Endometrial microvascular endothelial cells (primary cell): ENCODE results near the gene LMNTD1. TPM values are rescaled to one million over a fixed set of nuclear protein-coding genes. Genes with fewer than 3 reads are reported as not detected.
"Not testable (repeated sequence)": the region's sequence is repeated elsewhere in the genome, so short reads cannot be mapped to it uniquely, and the experiment has no call there.

Experiments used
- in situ Hi-C: cut with HindIII; loops from 2 replicates; pipeline ENCODE4 v1.10.0; 2017; ENCODE audit warnings: low sequenced_read_pairs, low pct_unique_long_range_greater_than_20kb; ENCODE audit errors: inconsistent ontology term
- total RNA-seq: library from RNA; depleted of rRNA; stranded (reverse); fragments of >200 nt; gene quantifications from one replicate; pipeline ENCODE4 v1.2.3, GENCODE V29; 2015; ENCODE audit errors: inconsistent ontology term

Gene LMNTD1, protein sequence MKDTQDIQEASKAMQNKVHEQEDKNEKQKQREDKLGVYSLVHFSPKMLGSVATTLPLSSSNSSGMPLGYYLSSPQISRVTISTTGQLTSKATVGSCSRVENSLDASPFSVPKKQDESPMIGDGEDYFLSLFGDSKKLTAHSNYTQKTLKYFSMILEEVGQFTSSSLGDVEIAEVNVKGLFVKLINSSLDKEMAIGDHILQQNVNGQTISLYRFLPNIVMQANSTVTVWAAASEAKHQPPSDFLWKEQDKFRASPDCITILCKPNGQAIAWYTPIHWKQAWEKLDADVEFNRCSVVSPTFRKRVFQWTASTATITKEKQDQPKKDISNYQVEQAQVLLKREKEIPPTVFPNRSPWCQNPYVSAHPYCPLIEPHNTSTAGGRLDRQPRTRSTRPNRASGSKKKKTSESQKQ
- not detected for total RNA-seq

DNA sequence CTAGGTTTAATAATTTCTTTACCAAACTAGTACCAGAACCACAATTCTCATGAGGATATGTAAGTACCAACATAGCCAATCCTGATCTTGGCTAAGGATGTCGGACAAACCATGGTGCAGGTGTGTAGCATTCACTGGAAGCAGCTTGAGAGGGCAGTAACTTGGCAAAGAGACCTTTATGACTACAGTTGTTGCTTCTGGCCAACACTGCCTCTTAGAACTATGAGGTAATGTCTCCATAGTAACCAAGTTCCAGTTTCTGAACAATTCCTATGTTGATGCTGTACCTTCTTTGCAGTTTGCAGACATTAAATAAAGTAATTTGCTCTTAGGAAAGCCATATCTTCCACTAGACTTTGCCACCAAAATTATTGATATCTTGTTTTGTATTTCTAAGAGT lies at the start of gene LMNTD1:
Gene LMNTD1 (minus strand): TSS at position 186 of the 400 bp plus-strand sequence. CDS start 324 bp downstream, outside the sequence.
- in situ Hi-C loops: no loop called here

DNA sequence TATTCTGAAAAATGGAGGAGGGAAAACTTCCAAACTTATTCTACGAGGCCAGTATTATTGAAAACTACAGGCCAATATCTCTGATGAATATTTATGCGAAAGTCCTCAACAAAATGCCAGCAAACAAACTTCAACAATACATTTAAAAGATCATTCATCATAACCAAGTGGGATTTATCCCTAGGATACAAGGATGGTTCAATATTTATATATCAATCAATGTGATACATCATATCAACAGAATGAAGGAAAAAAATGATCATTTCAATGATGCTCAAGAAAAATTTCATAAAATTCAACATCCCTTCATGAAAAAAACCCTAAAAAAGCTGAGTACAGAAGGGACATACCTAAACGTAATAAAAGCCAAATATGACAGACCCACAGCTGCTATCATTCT lies 45.9 kb upstream of the LMNTD1 start:
- in situ Hi-C loops: no loop called here

DNA sequence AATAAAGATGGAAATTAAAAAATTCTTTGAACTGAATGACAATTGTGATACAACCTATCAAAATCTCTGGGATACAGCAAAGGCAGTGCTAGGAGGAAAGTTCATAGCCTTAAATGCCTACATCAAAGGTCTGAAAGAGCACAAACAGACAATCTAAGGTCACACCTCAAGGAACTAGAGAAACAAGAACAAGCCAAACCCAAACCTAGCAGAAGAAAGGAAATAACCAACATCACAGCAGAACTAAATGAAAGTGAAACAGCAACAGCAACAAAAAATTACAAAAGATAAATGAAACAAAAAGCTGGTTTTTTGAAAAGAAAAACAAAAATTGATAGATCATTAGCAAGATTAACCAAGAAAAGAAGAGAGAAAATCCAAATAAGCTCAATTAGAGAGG lies 42.4 kb upstream of the LMNTD1 start:
- in situ Hi-C loops: not testable (repeated sequence)

DNA sequence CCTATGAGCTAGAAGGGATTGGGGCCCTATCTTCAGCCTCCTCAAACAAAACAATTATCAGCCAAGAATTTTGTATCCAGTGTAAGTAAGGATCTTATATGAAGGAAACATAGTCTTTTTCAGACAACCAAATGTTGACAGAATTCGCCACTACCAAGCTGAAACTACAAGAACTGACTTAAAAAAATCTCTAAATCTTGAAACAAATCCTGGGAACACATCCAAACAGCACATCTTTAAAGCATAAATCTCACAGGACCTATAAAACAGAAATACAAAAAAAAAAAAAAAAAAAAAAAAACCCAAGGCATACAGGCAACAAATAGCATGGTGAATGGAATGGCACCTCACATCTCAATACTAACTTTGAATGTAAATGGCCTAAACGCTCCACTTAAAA lies 41.3 kb upstream of the LMNTD1 start:
- in situ Hi-C loops: no loop called here

DNA sequence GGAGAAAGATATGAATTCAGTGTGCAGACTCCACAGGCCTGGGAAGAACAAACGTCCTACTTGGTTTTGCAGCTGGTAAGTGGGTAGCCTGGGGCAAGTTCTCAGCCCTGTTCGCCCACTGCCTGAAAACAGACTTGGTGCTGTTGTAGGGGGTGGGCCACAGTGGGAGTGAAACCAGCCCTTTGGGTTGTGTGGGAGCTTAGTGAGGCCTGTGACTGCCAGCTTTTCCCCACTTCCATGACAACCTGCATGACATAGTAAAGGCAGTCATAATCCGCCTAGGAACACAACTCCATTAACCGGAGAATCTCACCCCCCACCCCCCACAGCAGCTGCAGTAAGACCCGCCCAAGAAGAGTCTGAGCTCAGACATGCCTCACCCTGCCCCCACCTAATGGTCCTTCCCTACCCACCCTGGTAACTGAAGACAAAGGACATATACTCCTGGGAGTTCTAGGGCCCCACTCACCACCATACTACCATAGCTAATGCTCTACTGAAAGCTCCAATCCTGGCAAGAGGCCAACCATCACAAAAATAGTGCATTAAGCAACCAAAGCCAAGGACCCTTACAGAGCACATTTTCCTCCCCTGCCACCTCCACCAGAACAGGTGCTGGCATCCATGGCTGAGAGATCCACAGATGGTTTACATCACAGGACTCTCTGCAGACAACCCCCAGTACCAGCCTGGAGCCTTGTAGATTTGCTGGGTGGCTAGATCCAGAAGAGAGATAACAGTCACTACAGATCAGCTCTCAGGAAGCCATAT lies 39.8 kb upstream of the LMNTD1 start:
- in situ Hi-C loops: no loop called here

DNA sequence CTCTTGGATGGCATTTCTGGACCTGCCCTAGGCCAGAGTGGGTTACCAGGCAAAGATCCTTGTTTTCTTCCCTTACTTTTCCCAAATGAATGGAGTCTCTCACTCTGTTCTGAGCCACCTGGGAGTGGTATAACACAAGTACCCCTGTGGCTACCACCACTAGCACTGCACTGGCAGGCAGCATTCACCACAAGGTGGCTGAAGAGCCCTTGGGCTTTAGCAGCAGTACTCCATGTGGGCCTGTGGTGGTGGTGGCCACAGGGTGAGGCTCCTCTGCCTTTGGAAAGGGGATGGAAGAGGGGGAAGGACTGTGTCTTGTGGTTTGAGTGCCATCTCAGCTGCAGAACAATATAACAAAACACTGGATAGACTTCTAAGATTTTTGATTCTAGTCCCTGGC lies 38.1 kb upstream of the LMNTD1 start:
- in situ Hi-C loops: no loop called here

DNA sequence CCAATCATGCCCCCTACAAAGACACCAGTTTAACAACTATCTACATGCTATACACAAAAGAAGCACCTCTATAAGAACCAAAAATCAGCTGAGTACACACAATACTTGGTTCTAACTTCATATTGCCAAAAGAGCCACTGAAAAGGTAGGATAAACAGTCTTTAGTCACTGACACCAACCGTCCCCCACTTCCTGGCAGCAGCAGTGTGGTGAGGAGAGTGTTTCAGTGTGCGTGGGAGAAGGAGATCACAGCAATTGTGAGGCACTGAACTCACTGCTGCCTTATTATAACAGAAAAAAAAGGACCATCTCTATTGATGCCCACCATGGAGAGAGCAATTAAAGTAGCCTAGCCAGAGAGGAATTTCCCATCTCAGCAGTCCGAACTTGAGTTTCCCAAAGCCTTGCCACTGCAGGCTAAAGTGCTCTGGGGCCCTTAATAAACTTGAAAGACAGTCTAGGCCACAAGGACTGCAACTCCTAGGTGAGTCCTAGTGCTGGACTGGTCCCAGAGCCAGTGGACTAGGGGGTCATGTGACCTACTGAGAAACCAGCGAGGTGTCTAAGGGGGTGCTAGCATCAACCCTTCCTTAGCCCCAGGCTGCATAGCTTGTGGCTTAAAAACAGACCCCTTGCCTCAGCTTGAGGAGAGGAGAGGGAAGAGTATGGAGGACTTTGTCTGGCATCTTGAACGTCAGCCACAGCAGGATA lies 37.1 kb upstream of the LMNTD1 start:
- in situ Hi-C loops: no loop called here

DNA sequence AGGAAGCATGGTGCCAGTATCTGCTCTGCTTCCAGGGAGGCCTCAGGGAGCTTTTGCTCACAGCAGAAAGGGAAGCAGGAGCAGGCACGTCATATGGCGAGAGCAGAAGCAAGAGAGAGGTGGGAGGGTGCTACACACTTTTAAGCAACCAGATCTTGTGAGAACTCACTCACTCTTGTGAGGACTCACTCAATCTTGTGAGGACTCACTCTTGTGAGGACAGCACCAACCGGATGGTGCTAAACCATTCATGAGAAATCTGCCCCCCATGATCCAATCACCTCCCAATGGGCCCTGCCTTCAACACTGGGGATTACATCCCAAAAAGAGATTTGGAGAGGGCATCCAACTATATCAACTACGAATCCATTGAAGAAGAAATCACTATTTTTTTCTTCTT lies 34.3 kb upstream of the LMNTD1 start:
- in situ Hi-C loops: no loop called here

DNA sequence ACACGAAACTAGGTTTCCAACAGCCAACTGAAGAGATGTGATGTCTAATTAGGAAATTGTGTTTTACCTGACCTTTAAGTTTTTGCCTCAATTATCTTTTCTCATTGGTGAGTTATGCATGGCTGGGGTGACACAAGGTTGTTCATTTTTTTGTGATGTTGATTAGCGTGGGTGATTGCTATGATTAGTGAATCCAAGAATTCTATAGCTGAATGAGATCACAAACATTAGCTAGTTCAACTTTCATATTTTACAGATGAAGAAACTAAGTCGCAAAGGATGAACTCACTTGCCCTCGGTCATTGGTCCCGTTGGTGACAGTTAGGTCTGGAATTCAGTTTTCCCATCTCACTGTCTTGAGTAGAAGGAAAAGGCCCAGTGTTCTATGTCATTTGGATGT lies 32.6 kb upstream of the LMNTD1 start:
- in situ Hi-C loops: no loop called here

DNA sequence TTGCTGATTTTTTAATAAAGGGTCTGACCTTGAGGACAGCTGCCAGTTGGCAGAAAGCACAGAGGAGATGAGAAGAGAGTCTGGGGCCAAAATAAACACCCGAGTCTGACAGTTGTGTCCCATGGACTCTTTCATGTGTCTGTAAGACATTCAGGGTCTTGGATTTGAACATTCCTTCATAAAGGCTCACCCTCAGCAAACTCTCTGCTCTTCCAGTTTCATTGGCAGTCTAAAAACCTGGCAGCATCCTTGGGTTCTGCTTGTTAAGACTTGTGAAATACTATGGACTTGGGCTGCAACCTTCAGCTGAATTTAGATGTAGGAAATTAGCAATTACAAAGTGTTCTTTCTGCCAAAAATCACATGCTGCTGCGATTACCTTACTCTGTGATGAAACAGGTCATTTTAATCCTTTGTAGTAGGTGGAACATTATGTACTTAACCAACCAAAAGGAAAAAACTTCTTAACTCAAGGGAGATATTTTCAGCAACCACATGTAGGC lies 32.0 kb upstream of the LMNTD1 start:
- in situ Hi-C loops: no loop called here

DNA sequence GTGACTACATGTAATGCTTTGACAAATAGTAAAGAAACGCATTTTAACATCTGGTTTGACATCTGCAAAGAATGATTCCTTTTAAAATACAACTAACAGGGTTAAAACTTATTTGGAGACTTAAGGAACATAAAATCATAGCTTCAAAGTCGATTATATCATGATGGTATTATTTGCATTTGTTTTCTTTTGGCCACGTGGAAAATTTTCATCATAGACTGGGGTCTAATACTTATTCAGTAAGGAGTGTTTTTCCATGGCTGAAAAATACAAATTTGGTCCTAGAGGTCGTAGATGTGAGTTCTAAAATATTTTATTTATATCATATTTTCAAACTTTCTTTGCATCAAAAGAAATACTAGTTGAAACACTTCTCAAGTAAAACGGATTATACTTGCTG lies 31.5 kb upstream of the LMNTD1 start:
- in situ Hi-C loops: no loop called here

DNA sequence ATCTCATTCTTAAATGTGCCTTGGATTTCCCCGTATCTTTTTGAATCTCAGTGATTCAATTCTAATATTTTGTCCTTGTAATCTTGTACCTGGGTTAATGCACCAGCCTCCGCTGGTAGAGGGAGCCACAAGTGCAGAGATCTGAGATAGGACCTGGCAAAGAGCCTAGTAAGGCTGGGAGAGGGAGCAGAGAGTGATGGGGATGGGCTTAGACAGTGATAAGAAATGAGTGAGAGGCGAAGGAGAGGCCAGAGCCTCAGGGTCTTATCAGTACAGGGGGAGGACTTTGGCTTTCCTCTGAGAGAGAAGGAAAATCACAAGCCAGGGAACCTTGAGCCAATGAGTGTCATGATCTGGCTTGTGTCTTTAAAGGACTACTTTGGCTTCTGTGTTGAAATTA lies 30.5 kb upstream of the LMNTD1 start:
- in situ Hi-C loops: no loop called here

DNA sequence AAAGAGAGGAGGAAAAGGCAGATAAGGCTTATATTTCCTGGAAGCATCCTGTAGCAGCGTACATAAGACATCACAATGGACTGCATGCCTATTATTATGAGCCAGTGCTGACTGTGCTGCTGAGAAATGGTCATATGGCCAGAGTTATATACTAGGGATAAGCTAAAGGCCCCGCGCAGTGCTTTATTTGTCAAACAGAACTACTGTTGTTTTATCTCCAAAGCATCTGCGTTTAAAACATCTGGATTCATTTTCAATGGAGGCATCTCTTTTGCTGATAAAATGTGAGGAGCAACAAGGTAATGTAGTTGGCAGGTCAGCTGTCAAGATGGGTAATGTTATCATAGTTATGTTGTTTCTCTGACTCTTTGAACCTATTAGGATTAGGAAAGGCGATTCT lies 28.0 kb upstream of the LMNTD1 start:
- in situ Hi-C loops: no loop called here

DNA sequence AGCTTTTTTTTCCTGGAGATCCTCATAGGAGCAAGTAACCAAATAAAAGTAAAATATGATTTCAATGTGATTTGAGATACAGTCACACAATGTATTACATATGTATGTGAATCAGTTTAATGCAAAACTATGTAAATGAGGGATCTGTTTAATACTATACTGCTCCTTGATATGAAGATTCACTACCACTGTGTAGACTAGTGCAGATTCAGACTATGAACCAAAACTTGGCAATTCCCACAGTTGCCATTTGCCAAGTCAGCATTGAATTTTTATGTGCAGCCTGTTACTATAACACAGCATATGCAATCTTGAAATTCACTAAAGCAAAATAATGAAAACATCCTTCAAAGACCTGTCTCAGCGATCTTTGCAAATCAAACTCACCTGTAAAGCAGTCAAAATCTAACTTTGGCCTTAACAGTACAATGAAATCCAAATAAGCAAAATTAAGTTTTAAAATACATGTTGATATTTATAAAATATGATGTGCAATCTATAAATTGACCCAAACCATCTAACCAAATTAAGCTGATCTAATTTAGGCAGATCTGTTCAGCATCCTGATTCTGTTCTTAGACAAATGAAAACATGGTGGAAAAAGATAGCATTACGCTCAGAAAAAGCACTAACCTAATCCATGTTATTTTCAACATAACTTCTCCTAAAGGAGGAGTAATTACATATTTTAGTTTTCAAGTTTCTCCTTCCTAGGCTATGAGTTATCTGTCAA lies 25.5 kb upstream of the LMNTD1 start:
- in situ Hi-C loops: no loop called here

DNA sequence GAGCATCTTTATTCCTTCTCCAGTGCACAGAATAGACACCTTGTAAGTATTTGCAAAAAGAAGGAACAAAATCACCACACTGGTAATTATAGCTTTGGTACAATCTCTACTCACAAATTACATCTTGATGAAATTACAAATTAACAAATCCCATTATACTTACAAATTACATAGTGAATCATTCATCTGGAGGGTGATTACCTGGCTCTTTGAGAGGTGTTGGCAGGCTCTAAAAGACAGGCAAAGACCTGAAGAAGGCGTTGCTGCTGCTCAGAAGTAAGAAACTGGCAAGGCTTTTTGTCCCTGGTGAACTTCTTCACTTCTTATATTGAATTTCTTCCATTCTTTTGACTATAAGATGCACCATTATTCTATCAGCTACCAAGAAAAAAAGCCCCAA lies 21.7 kb upstream of the LMNTD1 start:
- in situ Hi-C loops: no loop called here

DNA sequence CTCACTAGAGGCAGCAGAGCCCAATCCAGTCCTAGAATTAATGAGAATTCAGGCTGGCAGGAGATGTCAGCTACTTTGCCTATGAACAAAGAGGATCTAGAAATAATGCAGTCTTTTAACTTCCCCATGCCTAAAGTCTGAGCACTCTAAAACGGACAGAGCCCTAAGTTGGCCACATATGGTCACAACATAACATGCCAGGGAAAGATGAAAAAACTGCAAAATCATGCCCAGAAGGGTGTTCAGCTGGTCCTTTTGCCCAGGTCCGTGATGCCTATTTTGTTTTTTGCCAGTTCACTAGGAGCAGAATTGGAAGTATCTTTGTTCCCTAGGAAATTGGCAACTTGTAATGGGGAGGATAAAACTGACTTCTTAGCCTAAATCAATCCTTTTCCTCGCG lies 20.3 kb upstream of the LMNTD1 start:
- in situ Hi-C loops: no loop called here

DNA sequence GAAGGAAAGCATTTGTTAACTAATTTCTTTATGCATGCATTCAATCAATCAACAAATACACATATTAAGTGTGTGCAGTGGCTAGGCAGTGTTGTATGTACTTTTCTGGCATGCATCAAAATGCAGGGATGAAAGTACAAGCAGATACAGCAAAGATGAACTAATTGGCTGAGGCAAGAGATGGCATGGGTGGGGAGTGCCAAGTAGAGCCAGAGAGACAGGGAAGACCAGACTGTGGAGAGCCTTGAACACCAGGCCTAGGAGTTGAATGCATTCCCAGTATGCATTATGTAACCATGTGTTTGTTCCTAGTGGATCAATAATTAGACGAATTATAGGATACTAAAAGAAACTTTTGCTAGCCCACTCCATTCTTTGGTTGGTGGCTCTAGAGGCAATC lies 17.3 kb upstream of the LMNTD1 start:
- in situ Hi-C loops: no loop called here

DNA sequence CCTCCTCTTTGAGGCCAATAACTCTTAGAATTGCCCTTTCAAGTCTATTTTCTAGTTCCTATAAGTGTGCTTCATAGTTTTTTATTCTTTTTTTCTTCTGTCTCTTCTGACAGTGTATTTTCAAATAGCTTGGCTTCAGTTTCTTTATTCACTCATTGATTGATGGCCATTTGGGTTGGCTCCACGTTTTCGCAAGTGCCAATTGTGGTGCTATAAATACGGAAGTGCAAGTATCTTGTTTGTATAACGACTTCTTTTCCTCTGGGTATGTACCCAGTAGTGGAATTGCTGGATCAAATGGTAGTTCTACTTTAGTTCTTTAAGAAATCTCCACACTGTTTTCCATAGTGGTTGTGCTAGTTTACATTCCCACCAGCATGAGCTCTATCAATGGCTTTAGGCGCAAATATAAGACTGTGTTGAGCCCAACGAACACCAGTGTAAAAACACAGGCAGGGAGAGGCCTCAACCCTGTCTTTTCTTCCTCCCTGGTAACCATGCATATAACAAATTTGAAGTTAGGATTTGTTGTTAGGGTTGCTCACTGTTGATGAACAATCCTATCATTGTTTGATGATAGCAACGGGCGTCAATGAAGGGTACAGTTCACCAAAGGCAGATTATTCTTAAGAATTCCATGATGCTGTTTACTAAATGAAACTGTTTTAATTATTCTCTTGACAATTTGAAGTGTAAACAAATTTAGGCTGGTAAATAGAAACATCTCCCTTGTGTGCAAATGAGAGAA lies 13.3 kb upstream of the LMNTD1 start:
- in situ Hi-C loops: no loop called here
